GM23248 (cell line): ENCODE results near the gene BTBD16. TPM values are rescaled to one million over a fixed set of nuclear protein-coding genes. Genes with fewer than 3 reads are reported as not detected.

ENCODE experiments used
- DNase-seq: peaks from one replicate; pipeline ENCODE4 v3.0.0-alpha.2; 2015
- H2AFZ ChIP-seq: fragments of 200-600 bp; sonication (generic); 2 replicates; pipeline ENCODE4 v1.6.1; 2016; ENCODE audit warnings: antibody characterized with exemption
- H3F3A ChIP-seq: fragments of 200-600 bp; sonication (generic); 2 replicates; pipeline ENCODE4 v1.6.1; 2016; ENCODE audit warnings: mild to moderate bottlenecking, antibody characterized with exemption, mixed run types; ENCODE audit not compliant: insufficient read depth
- H3K27ac ChIP-seq: fragments of 200-600 bp; sonication (generic); 2 replicates; pipeline ENCODE4 v1.5.1; 2016; ENCODE audit warnings: mild to moderate bottlenecking
- H3K27me3 ChIP-seq: fragments of 200-600 bp; sonication (generic); replicated peaks from 2 replicates; pipeline ENCODE4 v1.6.1; 2016; ENCODE audit warnings: mild to moderate bottlenecking; ENCODE audit not compliant: insufficient read depth
- H3K36me3 ChIP-seq: fragments of 200-600 bp; sonication (generic); 2 replicates; pipeline ENCODE4 v1.6.1; 2016; ENCODE audit warnings: low read depth, mild to moderate bottlenecking
- H3K4me1 ChIP-seq: fragments of 200-600 bp; sonication (generic); 2 replicates; pipeline ENCODE4 v1.6.1; 2016; ENCODE audit warnings: mild to moderate bottlenecking; ENCODE audit not compliant: insufficient read depth
- H3K4me2 ChIP-seq: fragments of 200-600 bp; sonication (generic); one replicate; pipeline ENCODE4 v1.6.1; 2016; ENCODE audit warnings: mild to moderate bottlenecking; ENCODE audit not compliant: unreplicated experiment
- H3K4me3 ChIP-seq: fragments of 200-600 bp; sonication (generic); 2 replicates; pipeline ENCODE4 v1.5.1; 2016; ENCODE audit warnings: mild to moderate bottlenecking
- H3K79me2 ChIP-seq: fragments of 200-600 bp; sonication (generic); 2 replicates; pipeline ENCODE4 v1.6.1; 2016; ENCODE audit warnings: mild to moderate bottlenecking; ENCODE audit not compliant: insufficient read depth
- H3K9ac ChIP-seq: fragments of 200-600 bp; sonication (generic); 2 replicates; pipeline ENCODE4 v1.6.1; 2016; ENCODE audit warnings: mild to moderate bottlenecking
- H3K9me2 ChIP-seq: fragments of 200-600 bp; sonication (generic); 2 replicates; pipeline ENCODE4 v1.6.1; 2016; ENCODE audit warnings: mixed run types, mild to moderate bottlenecking, moderate library complexity; ENCODE audit not compliant: insufficient read depth
- H3K9me3 ChIP-seq: fragments of 200-600 bp; sonication (generic); one replicate; pipeline ENCODE4 v1.6.1; 2017; ENCODE audit warnings: low read depth
- H4K20me1 ChIP-seq: fragments of 200-600 bp; sonication (generic); 2 replicates; pipeline ENCODE4 v1.6.0; 2016; ENCODE audit not compliant: insufficient read depth
- EZH2 ChIP-seq: fragments of 200-600 bp; sonication (generic); IDR thresholded peaks from 2 replicates; pipeline ENCODE4 v1.6.1; 2018; ENCODE audit warnings: antibody characterized with exemption, mild to moderate bottlenecking; ENCODE audit not compliant: insufficient read depth, poor library complexity, severe bottlenecking
- EZH2phosphoT487 ChIP-seq: fragments of 200-600 bp; sonication (generic); IDR thresholded peaks from 2 replicates; pipeline ENCODE4 v1.6.1; 2018; ENCODE audit warnings: antibody characterized with exemption, moderate library complexity, mild to moderate bottlenecking, low read depth; ENCODE audit not compliant: insufficient read depth
- WGBS, 2 experiments: methylation state at CpG; one replicate each; pipeline ENCODE4 v1.1.6; 2015 to 2017; ENCODE audit warnings: low lambda C conversion rate in 2 of 2, low coverage in 1 of 2; ENCODE audit errors: missing lambda C conversion rate in 2 of 2; 5-methylcytosine and 5-hydroxymethylcytosine counted together
- in situ Hi-C: fragments of 300-500 bp; cut with MboI; formaldehyde crosslinking; loops from 2 replicates; pipeline ENCODE4 v1.15.0; 2020
- polyA plus RNA-seq: library from polyadenylated mRNA; unstranded; fragments of >200 nt; fragmentation: Nextera tagmentation; extraction: Ambion mirVana; gene quantifications from 2 replicates; pipeline ENCODE4 v1.2.1, GENCODE V29; 2016
- total RNA-seq: library from RNA; depleted of rRNA; stranded (reverse); fragments of >200 nt; shearing (Covaris generic); gene quantifications from 2 replicates; pipeline ENCODE4 v1.2.3, GENCODE V29; 2014

Gene BTBD16
- total and polyA plus RNA-seq, 2 experiments from 2014 or later, result not detected

DNA sequence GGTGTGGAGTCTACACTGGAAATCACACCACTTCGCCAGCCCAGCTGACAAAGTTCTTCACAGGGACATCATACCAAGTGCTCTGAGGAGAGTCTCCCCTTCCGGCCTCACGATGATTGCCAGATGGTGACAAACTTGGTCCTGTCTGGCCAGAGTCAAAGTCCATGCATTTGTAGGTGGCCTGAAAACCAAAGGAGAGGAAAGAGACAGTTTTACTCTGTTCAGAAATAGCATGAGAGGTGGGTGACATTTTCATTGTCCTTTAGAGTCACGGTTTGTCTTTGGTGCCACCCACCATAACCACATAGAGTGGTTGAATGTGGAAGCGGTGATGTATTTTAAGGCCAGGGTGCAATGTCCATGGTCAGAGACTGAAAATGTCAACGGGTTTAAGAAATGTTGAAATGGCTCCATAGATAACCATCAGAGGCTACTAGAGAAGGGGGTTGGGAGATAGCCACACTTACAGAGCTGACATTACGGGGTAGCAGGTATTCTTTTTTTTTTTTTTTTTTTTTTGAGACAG lies 33.0 kb downstream of the BTBD16 start:
- H2AFZ ChIP-seq, result no peak overlapping the region
- no peak overlapping the region for H3K27ac ChIP-seq
- no peaks in the 10 kb centered on the region for H3K36me3 ChIP-seq
- DNase-seq, result no peak
- H4K20me1 ChIP-seq, result no peaks in the 10 kb centered on the region
- no peaks in the 10 kb centered on the region for H3K9me2 ChIP-seq
- H3K9ac ChIP-seq, result no peak overlapping the region
- TF ChIP-seq EZH2phosphoT487, result no peak
- no peak for TF ChIP-seq EZH2
- H3F3A ChIP-seq, result peaks cover 29% of the 10 kb centered on the region
- WGBS, 2 experiments, result 96 to 97% methylated on average over 7 of the region's 7 CpGs
- in situ Hi-C loops, result no loop called here
- no peak overlapping the region for H3K4me2 ChIP-seq
- H3K79me2 ChIP-seq, result no peaks in the 10 kb centered on the region
- no peak overlapping the region for H3K4me3 ChIP-seq
- no peaks in the 10 kb centered on the region for H3K9me3 ChIP-seq
- no peaks in the 10 kb centered on the region for H3K27me3 ChIP-seq
- H3K4me1 ChIP-seq, result peaks cover 31% of the 10 kb centered on the region

- H3K27ac ChIP-seq, result no peak overlapping the region
- no peaks in the 10 kb centered on the region for H3K79me2 ChIP-seq
- DNase-seq, result no peak
- no peaks in the 10 kb centered on the region for H3K36me3 ChIP-seq
- H3K9ac ChIP-seq, result no peak overlapping the region
- WGBS, 2 experiments, result 96 to 97% methylated on average over 5 of the region's 5 CpGs
- H3K27me3 ChIP-seq, result no peaks in the 10 kb centered on the region
- in situ Hi-C loops, result no loop called here
- H3K9me3 ChIP-seq, result no peaks in the 10 kb centered on the region
- peaks cover 20% of the 10 kb centered on the region for H3F3A ChIP-seq
- H3K9me2 ChIP-seq, result no peaks in the 10 kb centered on the region
- H2AFZ ChIP-seq, result no peak overlapping the region
- no peaks in the 10 kb centered on the region for H4K20me1 ChIP-seq
- TF ChIP-seq EZH2phosphoT487 (no peak), EZH2 (no peak)
- peaks cover 25% of the 10 kb centered on the region for H3K4me1 ChIP-seq
- no peak overlapping the region for H3K4me3 ChIP-seq
- no peak overlapping the region for H3K4me2 ChIP-seq
Observed at GRCh38 chr10:122306282-122306681, 35.2 kb downstream of the BTBD16 start.

GRCh38 chr10:122306744-122307143 lies 35.6 kb downstream of the BTBD16 start:
- no peak overlapping the region for H3K4me3 ChIP-seq
- peaks cover 20% of the 10 kb centered on the region for H3K4me1 ChIP-seq
- no peaks in the 10 kb centered on the region for H3K27me3 ChIP-seq
- WGBS, 2 experiments, result 81 to 88% methylated on average over 3 of the region's 3 CpGs
- in situ Hi-C loops, result no loop called here
- H3K9me3 ChIP-seq, result no peaks in the 10 kb centered on the region
- DNase-seq, result no peak
- no peaks in the 10 kb centered on the region for H3K9me2 ChIP-seq
- peak overlapping the region; percentile 80; the same call in 1 of the 2 replicates for H3K9ac ChIP-seq
- no peak overlapping the region for H2AFZ ChIP-seq
- H3K79me2 ChIP-seq, result no peaks in the 10 kb centered on the region
- H4K20me1 ChIP-seq, result no peaks in the 10 kb centered on the region
- H3K36me3 ChIP-seq, result no peaks in the 10 kb centered on the region
- no peak for TF ChIP-seq EZH2phosphoT487
- TF ChIP-seq EZH2, result no peak
- H3F3A ChIP-seq, result peaks cover 20% of the 10 kb centered on the region
- H3K4me2 ChIP-seq, result no peak overlapping the region
- peak overlapping the region; percentile 96; the same call in 1 of the 2 replicates for H3K27ac ChIP-seq

DNA sequence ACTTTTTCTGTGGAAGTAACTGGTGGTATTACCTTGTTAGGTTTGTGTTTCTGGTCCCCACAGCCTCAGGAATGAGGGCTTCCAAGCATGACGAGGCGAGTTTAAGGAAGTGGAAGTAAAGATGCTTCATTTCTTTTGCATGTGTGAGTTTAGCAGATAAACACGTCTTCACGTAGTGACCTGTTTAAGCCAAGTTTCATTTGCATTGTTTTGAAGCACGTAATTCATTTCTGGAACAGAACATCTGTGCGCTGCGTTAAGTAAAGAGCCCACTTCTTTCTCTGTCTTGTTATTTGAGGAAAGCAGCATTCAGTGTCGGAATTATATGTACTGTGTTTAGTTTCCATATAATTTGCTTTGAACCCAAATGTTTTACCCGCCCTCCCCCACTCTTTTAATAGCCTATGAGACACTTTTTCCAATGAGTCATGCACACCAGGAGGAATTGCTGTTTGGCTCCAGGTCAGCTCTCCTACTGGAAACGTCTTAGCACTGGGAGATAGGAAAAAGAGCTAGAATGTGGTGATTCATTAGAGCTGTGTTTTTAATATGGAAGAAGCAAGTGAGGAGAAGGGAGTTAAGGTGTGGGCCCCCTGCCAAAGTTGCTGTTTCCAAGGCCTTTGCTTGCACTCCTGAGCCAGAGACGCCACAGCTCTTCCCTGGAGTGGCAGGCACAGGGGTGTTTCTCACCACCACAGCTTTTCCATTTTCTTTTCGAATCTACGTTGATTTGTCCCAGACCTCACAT lies 36.7 kb downstream of the BTBD16 start:
- no peaks in the 10 kb centered on the region for H3K27me3 ChIP-seq
- H3K27ac ChIP-seq, result peak overlapping the region; percentile 96
- H3F3A ChIP-seq, result peaks cover 20% of the 10 kb centered on the region
- H3K4me1 ChIP-seq, result peaks cover 19% of the 10 kb centered on the region
- H3K9ac ChIP-seq, result peak overlapping the region; percentile 80
- in situ Hi-C loops, result no loop called here
- 14 to 15% methylated on average over 13 of the region's 13 CpGs for WGBS, 2 experiments
- no peaks in the 10 kb centered on the region for H4K20me1 ChIP-seq
- peak overlapping the region; percentile 73 for H2AFZ ChIP-seq
- no peak for TF ChIP-seq EZH2
- TF ChIP-seq EZH2phosphoT487, result no peak
- DNase-seq, result peak; percentile 99
- no peaks in the 10 kb centered on the region for H3K9me3 ChIP-seq
- H3K4me2 ChIP-seq, result peak overlapping the region; percentile 90
- H3K4me3 ChIP-seq, result peak overlapping the region; percentile 68
- H3K36me3 ChIP-seq, result no peaks in the 10 kb centered on the region
- no peaks in the 10 kb centered on the region for H3K79me2 ChIP-seq
- no peaks in the 10 kb centered on the region for H3K9me2 ChIP-seq
